HT1080 (cell line): ENCODE results near the gene CHST8. TPM values are rescaled to one million over a fixed set of nuclear protein-coding genes. Genes with fewer than 3 reads are reported as not detected.

Experiments
- DNase-seq: peaks from one replicate; pipeline ENCODE4 v3.0.0-alpha.2; 2015; ENCODE audit warnings: low read depth
- total RNA-seq: library from RNA; depleted of rRNA; stranded (reverse); fragments of >200 nt; shearing (Covaris generic); gene quantifications from 2 replicates; pipeline ENCODE4 v1.2.3, GENCODE V29; 2014

Gene CHST8
- total RNA-seq, 1 experiment from 2014 or later: not detected

GRCh38 chr19:33706631-33707030 is 84.9 kb downstream of the CHST8 start:
- DNase-seq: no peak

- no peak for DNase-seq
Measured at GRCh38 chr19:33712268-33712667, 90.5 kb downstream of the CHST8 start.

- no peak for DNase-seq
Measured at GRCh38 chr19:33713194-33713593, 91.4 kb downstream of the CHST8 start.

GRCh38 chr19:33714149-33714548 is 92.4 kb downstream of the CHST8 start:
- DNase-seq: no peak

GRCh38 chr19:33715462-33715861 is 93.7 kb downstream of the CHST8 start:
- DNase-seq: no peak

DNA sequence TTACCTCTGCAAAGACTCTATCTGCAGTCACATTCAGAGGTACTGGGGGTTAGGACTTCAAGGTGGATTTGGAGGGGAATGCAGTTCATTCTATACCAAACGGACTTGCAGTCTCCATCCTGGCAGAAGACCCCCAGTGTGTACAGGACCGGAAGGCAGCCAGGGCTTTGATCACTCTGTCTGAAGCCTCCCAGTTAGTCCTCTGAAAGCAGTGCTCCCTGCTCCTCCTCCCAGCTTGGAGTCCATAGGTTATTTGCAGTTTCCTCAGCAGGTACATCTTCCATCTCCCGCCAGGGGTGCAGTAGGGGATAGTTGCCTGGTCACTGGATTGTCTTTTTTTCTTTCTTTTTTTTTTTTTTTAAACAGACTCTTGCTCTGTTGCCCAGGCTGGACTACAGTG is 96.1 kb downstream of the CHST8 start:
- DNase-seq: no peak

- no peak for DNase-seq
Measured at GRCh38 chr19:33718651-33719254, 97.0 kb downstream of the CHST8 start.

DNA sequence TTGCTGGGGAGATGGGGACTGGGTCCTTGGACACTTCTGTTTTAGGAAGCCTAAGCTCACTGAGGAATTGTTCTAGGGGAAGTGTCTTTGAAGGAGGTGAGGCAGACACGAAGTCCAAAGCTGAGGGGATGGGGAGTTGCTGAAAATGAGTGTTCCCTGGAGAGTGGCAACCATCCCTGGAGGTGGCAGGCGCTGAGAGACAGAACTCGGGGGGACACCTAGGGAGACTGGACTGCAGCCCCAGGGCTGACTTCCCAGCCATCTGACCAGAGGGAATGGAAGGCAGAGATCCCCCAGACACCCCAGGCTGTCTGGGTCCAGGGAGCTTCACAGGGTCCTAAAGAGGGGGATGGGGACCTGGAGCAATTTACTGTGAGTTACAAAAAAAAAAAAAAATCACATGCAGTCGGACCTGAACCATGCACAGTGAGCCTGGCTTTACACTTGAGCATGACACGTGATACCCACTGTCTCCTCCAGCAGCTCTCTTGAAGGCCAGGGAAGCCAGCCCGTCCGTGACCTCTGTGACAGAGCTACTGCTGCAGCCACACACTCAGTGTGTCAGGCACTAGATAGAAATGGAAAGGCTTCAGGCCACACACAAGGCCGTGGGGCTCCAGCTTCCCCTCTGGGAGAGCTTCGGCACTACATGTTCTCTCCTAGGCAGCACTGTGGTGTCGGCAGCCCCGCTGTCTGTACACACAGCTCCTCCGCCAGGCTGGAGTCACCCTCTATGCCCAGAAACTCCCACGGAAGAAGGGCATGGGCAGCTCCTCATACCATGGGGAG is 97.8 kb downstream of the CHST8 start:
- no peak for DNase-seq

DNA sequence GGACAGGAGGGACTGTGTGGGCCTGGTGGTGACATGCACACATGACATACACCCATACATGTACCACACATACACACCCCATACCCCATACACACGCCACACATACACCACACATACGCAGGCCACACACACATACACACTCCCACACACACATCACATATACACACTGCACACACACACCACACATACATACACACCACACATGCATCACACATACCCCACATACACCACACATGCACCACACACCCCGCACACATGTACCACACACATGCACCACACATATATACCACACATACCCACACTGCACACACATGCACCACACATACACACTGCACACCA is 98.4 kb downstream of the CHST8 start:
- DNase-seq: no peak

GRCh38 chr19:33720691-33721682 is 99.2 kb downstream of the CHST8 start:
- DNase-seq: no peak

- DNase-seq: no peak
Measured at GRCh38 chr19:33721735-33722297, 100.1 kb downstream of the CHST8 start.

GRCh38 chr19:33722456-33723239 is 100.9 kb downstream of the CHST8 start:
- no peak for DNase-seq

DNA sequence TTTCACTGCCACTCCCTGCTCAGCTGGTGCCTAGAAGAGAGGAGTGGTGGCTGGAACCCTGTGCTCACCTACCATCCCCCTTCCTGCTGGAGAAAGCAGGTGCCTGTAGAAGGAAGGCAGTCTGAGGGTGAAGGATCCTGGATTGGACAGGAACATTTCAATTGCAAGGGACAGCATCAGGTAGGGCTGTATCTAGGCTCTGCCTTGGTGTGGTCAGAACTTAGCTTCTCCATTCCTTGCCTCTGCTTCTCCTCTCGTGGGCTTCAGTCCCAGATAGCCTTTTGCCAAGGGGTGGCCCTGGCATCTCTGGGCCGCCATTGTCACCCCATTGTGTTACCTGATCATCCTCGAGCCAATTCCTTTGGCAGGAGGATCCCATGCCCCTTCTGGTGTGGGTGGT is 101.8 kb downstream of the CHST8 start:
- no peak for DNase-seq

- DNase-seq: no peak
Measured at GRCh38 chr19:33724021-33724720, 102.4 kb downstream of the CHST8 start.

DNA sequence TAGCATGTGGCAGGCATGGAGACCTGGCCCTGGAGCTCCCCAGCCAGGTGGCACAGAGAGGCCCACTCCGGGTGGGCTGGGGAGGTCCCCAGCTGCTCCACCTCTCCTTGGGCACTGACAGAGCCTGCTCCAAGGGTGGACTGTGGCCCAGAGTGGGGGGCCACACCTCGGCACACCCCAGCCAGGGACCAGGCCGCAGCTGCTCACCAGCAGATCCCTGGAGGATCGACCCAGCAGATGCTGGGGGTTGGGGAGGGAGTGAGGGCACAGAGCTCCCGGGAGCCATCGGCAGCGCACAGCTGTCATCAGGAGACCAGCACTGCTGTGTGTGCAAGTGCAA is 102.9 kb downstream of the CHST8 start:
- no peak for DNase-seq

DNA sequence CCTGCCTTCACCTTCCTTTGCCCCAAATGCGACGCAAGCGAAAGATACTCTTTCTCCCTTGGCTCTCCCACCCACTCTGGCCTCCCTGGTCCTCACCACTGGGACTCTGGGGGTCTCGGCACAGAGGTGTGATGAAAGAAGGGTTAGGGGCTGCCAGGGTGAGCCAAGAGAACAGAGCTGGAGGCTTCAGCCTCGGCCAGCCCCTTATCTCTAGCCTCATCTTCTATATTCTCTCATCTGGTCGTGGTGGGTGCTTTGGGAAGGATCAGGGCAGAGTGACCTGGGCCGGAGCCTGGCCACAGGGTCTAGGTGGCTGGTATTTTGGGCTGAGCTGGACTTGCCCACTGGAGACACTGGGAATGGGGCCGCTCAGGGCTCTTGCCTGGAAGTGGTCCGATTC is 103.8 kb downstream of the CHST8 start:
- no peak for DNase-seq

- no peak for DNase-seq
Measured at GRCh38 chr19:33726756-33727155, 105.0 kb downstream of the CHST8 start.

- no peak for DNase-seq
Measured at GRCh38 chr19:33727331-33727998, 105.7 kb downstream of the CHST8 start.

GRCh38 chr19:33728141-33728540 is 106.4 kb downstream of the CHST8 start:
- DNase-seq: no peak
